Calu3 (cell line): ENCODE measurements around the gene IGF1R. TPM values are rescaled to one million over a fixed set of nuclear protein-coding genes. Genes with fewer than 3 reads are reported as not detected.

Source experiments
- BruUV-seq: library from RNA; stranded (reverse); fragments of 400-500 nt; replicated peaks from 2 replicates; lab custom pipeline; 2021; lab: Mats Ljungman, UMichigan
- CTCF ChIA-PET: fragments of 300-600 bp; sonication (Branson Sonifier 250); formaldehyde crosslinking; loops from one replicate; lab custom pipeline; 2022; ENCODE audit warnings: antibody characterized with exemption; lab: Charles Lee
- DNase-seq: peaks from one replicate; pipeline ENCODE4 v3.0.0; 2022
- H3K27ac Mint-ChIP-seq: one replicate; pipeline ENCODE4 v1.8.0; 2022; ENCODE audit warnings: mixed read lengths; ENCODE audit not compliant: unreplicated experiment
- H3K27me3 Mint-ChIP-seq: one replicate; pipeline ENCODE4 v1.8.0; 2022; ENCODE audit warnings: mixed read lengths; ENCODE audit not compliant: unreplicated experiment
- H3K36me3 Mint-ChIP-seq: one replicate; pipeline ENCODE4 v1.8.0; 2022; ENCODE audit warnings: mild to moderate bottlenecking, moderate library complexity, mixed read lengths; ENCODE audit not compliant: insufficient read depth, unreplicated experiment
- H3K4me1 Mint-ChIP-seq: one replicate; pipeline ENCODE4 v1.8.0; 2022; ENCODE audit warnings: mild to moderate bottlenecking, low read depth, mixed read lengths; ENCODE audit not compliant: unreplicated experiment
- H3K4me3 Mint-ChIP-seq: one replicate; pipeline ENCODE4 v1.8.0; 2022; ENCODE audit warnings: mild to moderate bottlenecking, low read depth, moderate library complexity, mixed read lengths; ENCODE audit not compliant: unreplicated experiment
- H3K9me3 Mint-ChIP-seq: one replicate; pipeline ENCODE4 v1.8.0; 2022; ENCODE audit warnings: low read depth, mixed read lengths; ENCODE audit not compliant: unreplicated experiment
- intact Hi-C: fragments of 100-400 bp; cut with micrococcal nuclease; formaldehyde crosslinking; loops from one replicate; pipeline ENCODE4 v1.10.0; 2022; ENCODE audit not compliant: unreplicated experiment
- total RNA-seq: library from RNA; stranded (reverse); gene quantifications from 2 replicates; pipeline ENCODE4 v1.2.3, GENCODE V29; 2022
- TF ChIP-seq, protein P1 (sequence below): fragments of 200-600 bp; IDR thresholded peaks from one replicate; pipeline ENCODE4 v1.8.0; 2022; ENCODE audit warnings: antibody characterized with exemption; ENCODE audit not compliant: unreplicated experiment

The IGF1R gene
- total RNA-seq, 1 experiment from 2014 or later, result 73.9 TPM

GRCh38 chr15:98860281-98861041, 212.1 kb downstream of the IGF1R start:
- Mint-ChIP-seq H3K9me3 (no peaks in the 10 kb centered on the region), H3K4me3 (no peak overlapping the region), H3K27me3 (no peaks in the 10 kb centered on the region), H3K4me1 (peaks cover 39% of the 10 kb centered on the region), H3K27ac (no peak overlapping the region), H3K36me3 (peaks cover 10% of the 10 kb centered on the region)
- TF ChIP-seq, protein P1, sequence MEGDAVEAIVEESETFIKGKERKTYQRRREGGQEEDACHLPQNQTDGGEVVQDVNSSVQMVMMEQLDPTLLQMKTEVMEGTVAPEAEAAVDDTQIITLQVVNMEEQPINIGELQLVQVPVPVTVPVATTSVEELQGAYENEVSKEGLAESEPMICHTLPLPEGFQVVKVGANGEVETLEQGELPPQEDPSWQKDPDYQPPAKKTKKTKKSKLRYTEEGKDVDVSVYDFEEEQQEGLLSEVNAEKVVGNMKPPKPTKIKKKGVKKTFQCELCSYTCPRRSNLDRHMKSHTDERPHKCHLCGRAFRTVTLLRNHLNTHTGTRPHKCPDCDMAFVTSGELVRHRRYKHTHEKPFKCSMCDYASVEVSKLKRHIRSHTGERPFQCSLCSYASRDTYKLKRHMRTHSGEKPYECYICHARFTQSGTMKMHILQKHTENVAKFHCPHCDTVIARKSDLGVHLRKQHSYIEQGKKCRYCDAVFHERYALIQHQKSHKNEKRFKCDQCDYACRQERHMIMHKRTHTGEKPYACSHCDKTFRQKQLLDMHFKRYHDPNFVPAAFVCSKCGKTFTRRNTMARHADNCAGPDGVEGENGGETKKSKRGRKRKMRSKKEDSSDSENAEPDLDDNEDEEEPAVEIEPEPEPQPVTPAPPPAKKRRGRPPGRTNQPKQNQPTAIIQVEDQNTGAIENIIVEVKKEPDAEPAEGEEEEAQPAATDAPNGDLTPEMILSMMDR, result no peak
- CTCF ChIA-PET, result interaction anchor here (0.6 to 1.4 kb wide), 2 partner anchors 9 to 98 kb away, joined by 3 to 4 read pairs; no protein-coding TSS in a partner anchor
- no peak for DNase-seq
- intact Hi-C loops, result no loop called here
- BruUV-seq, result no TSS peak

DNA sequence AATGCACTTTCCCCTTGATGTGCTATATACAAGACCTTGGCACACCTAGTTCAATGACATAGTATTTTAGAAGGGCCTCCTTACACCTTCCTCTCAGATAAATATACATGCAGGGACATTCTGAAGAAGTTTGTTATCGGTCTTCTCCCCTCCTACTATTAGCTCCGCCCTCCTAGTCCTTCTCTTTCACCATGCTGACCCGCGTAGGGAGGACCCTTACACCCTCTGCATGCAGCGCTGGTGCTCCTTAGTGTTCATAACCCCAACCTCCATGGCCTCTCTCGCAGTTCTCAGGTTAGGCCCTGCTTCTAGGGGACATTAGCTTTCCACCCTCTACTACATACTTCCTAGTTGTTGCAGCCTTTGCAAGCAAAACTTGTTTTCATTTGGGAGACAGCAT, 212.8 kb downstream of the IGF1R start:
- Mint-ChIP-seq H3K27me3 (no peaks in the 10 kb centered on the region), H3K27ac (no peak overlapping the region), H3K4me3 (no peak overlapping the region), H3K4me1 (peaks cover 39% of the 10 kb centered on the region), H3K9me3 (no peaks in the 10 kb centered on the region), H3K36me3 (peaks cover 18% of the 10 kb centered on the region)
- no peak for DNase-seq
- TF ChIP-seq, protein P1, result no peak
- CTCF ChIA-PET, result interaction anchor here (0.6 to 1.4 kb wide), 2 partner anchors 10 to 99 kb away, joined by 3 to 4 read pairs; no protein-coding TSS in a partner anchor
- BruUV-seq, result no TSS peak
- intact Hi-C loops, result no loop called here

- no TSS peak for BruUV-seq
- intact Hi-C loops, result no loop called here
- TF ChIP-seq, protein P1, result no peak
- peaks cover 16% of the 10 kb centered on the region for H3K36me3 Mint-ChIP-seq
- peaks cover 27% of the 10 kb centered on the region for H3K4me1 Mint-ChIP-seq
- no peaks in the 10 kb centered on the region for H3K9me3 Mint-ChIP-seq
- no peak for DNase-seq
- CTCF ChIA-PET, result interaction anchor here (0.6 kb wide), 1 partner anchor 612 kb away, joined by 4 read pairs; no protein-coding TSS in a partner anchor
- H3K27me3 Mint-ChIP-seq, result no peaks in the 10 kb centered on the region
- H3K27ac Mint-ChIP-seq, result no peak overlapping the region
- H3K4me3 Mint-ChIP-seq, result no peak overlapping the region
Measured at GRCh38 chr15:98863983-98864382, 215.6 kb downstream of the IGF1R start.

- intact Hi-C loops, result no loop called here
- peak overlapping the region; percentile 60 for H3K27ac Mint-ChIP-seq
- CTCF ChIA-PET, result interaction anchor here (1.0 kb wide), 1 partner anchor 15 kb away, joined by 3 read pairs; no protein-coding TSS in a partner anchor
- H3K4me1 Mint-ChIP-seq, result peaks cover 20% of the 10 kb centered on the region
- TF ChIP-seq, protein P1, result no peak
- H3K4me3 Mint-ChIP-seq, result peak overlapping the region; percentile 61
- BruUV-seq, result no TSS peak
- peak; percentile 74 for DNase-seq
- H3K36me3 Mint-ChIP-seq, result peaks cover 16% of the 10 kb centered on the region
- H3K27me3 Mint-ChIP-seq, result no peaks in the 10 kb centered on the region
- no peaks in the 10 kb centered on the region for H3K9me3 Mint-ChIP-seq
Measured at GRCh38 chr15:98865397-98866339, 217.3 kb downstream of the IGF1R start.
